Skeletal muscle tissue (tissue), 4 donors: ENCODE results near the gene TIMMDC1. TPM values are rescaled to one million over a fixed set of nuclear protein-coding genes. Genes with fewer than 3 reads are reported as not detected.

Source experiments
- H3K27ac ChIP-seq: one replicate; pipeline ENCODE4 v1.7.0; 2013; ENCODE audit warnings: mild to moderate bottlenecking, low read depth, low read length, inconsistent platforms
- H3K27me3 ChIP-seq, 3 donors: one replicate each; pipeline ENCODE4 v1.7.0; 2013; ENCODE audit warnings: low read length in 3 of 3; ENCODE audit not compliant: control insufficient read depth in 3 of 3, insufficient read depth in 3 of 3
- H3K36me3 ChIP-seq, 3 donors: one replicate each; pipeline ENCODE4 v1.7.0; 2013; ENCODE audit warnings: low read length in 3 of 3; ENCODE audit not compliant: control insufficient read depth in 3 of 3, insufficient read depth in 3 of 3
- H3K4me1 ChIP-seq, 3 donors: one replicate each; pipeline ENCODE4 v1.7.0; 2013; ENCODE audit warnings: low read length in 3 of 3, mild to moderate bottlenecking in 3 of 3; ENCODE audit not compliant: control insufficient read depth in 3 of 3, insufficient read depth in 3 of 3
- H3K4me3 ChIP-seq, 3 donors: one replicate each; pipeline ENCODE4 v1.7.0; 2013; ENCODE audit warnings: low read length in 3 of 3
- H3K9ac ChIP-seq, 3 donors: one replicate each; pipeline ENCODE4 v1.7.0; 2013; ENCODE audit warnings: low read length in 3 of 3, mild to moderate bottlenecking in 3 of 3, moderate library complexity in 2 of 3, low read depth in 1 of 3
- H3K9me3 ChIP-seq, 3 donors: one replicate each; pipeline ENCODE4 v1.7.0; 2013; ENCODE audit warnings: low read length in 3 of 3; ENCODE audit not compliant: control insufficient read depth in 3 of 3
- total RNA-seq: library from RNA; depleted of rRNA; stranded (reverse); fragments of >200 nt; gene quantifications from one replicate; pipeline ENCODE4 v1.2.3, GENCODE V29; 2014
- donor health status: Osteomylitis.

TIMMDC1 gene
- total RNA-seq, 1 donor from 2014 or later = 33.9 TPM

GRCh38 chr3:119481079-119481478 is 17.3 kb upstream of the TIMMDC1 start:
- Histone ChIP-seq H3K27ac (no peak overlapping the region), H3K9me3 (no peaks in the 10 kb centered on the region), H3K4me3 (no peak overlapping the region), H3K9ac (no peak overlapping the region), H3K4me1 (no peaks in the 10 kb centered on the region), H3K36me3 (peaks cover 15 to 30% (median 30%) of the 10 kb centered on the region in 3 donors), H3K27me3 (no peaks in the 10 kb centered on the region)

GRCh38 chr3:119483101-119483500 is 15.2 kb upstream of the TIMMDC1 start:
- Histone ChIP-seq H3K27ac (no peak overlapping the region), H3K4me1 (no peaks in the 10 kb centered on the region), H3K27me3 (no peaks in the 10 kb centered on the region), H3K36me3 (peaks cover 19 to 31% (median 28%) of the 10 kb centered on the region in 3 donors), H3K9ac (no peak overlapping the region), H3K9me3 (no peaks in the 10 kb centered on the region), H3K4me3 (no peak overlapping the region)

- Histone ChIP-seq H3K4me1 (no peaks in the 10 kb centered on the region), H3K27me3 (no peaks in the 10 kb centered on the region), H3K27ac (no peak overlapping the region), H3K9ac (no peak overlapping the region), H3K36me3 (peaks cover 18 to 30% (median 26%) of the 10 kb centered on the region in 3 donors), H3K4me3 (no peak overlapping the region), H3K9me3 (no peaks in the 10 kb centered on the region)
Observed at GRCh38 chr3:119485563-119485962, 12.8 kb upstream of the TIMMDC1 start.

- H3K27ac ChIP-seq = no peak overlapping the region
- no peak overlapping the region for H3K9ac ChIP-seq
- no peak overlapping the region for H3K4me3 ChIP-seq
- no peaks in the 10 kb centered on the region for H3K27me3 ChIP-seq
- H3K4me1 ChIP-seq = no peaks in the 10 kb centered on the region
- no peaks in the 10 kb centered on the region for H3K9me3 ChIP-seq
- H3K36me3 ChIP-seq = peaks cover 18 to 28% (median 20%) of the 10 kb centered on the region in 3 donors
Observed at GRCh38 chr3:119490153-119490552, 8.2 kb upstream of the TIMMDC1 start.

- Histone ChIP-seq H3K4me3 (no peak overlapping the region), H3K4me1 (no peaks in the 10 kb centered on the region), H3K36me3 (peaks cover 2 to 12% (median 5%) of the 10 kb centered on the region in 3 donors), H3K27ac (no peak overlapping the region), H3K9ac (no peak overlapping the region), H3K9me3 (no peaks in the 10 kb centered on the region), H3K27me3 (no peaks in the 10 kb centered on the region)
Observed at GRCh38 chr3:119492128-119492527, 6.2 kb upstream of the TIMMDC1 start.

GRCh38 chr3:119492810-119493209 is 5.5 kb upstream of the TIMMDC1 start:
- H3K36me3 ChIP-seq = peaks cover 2 to 10% (median 5%) of the 10 kb centered on the region in 3 donors
- no peaks in the 10 kb centered on the region for H3K27me3 ChIP-seq
- H3K4me3 ChIP-seq = no peak overlapping the region
- peaks cover 2 to 5% (median 3%) of the 10 kb centered on the region in 3 donors for H3K4me1 ChIP-seq
- no peak overlapping the region for H3K27ac ChIP-seq
- no peak overlapping the region for H3K9ac ChIP-seq
- H3K9me3 ChIP-seq = no peaks in the 10 kb centered on the region

GRCh38 chr3:119494597-119494996 is 3.8 kb upstream of the TIMMDC1 start:
- H3K4me1 ChIP-seq = peaks cover 5 to 15% (median 8%) of the 10 kb centered on the region in 3 donors
- H3K36me3 ChIP-seq = peaks cover 0 to 6% (median 5%) of the 10 kb centered on the region in 3 donors
- no peaks in the 10 kb centered on the region for H3K27me3 ChIP-seq
- H3K27ac ChIP-seq = no peak overlapping the region
- no peak overlapping the region for H3K4me3 ChIP-seq
- H3K9ac ChIP-seq = no peak overlapping the region
- H3K9me3 ChIP-seq = no peaks in the 10 kb centered on the region

- no peaks in the 10 kb centered on the region for H3K9me3 ChIP-seq
- peak overlapping the region; percentile 94 for H3K27ac ChIP-seq
- no peaks in the 10 kb centered on the region for H3K27me3 ChIP-seq
- peaks cover 12 to 19% (median 18%) of the 10 kb centered on the region in 3 donors for H3K4me1 ChIP-seq
- peak overlapping the region; percentile 52 to 100 (median 97) for H3K9ac ChIP-seq
- peaks cover 0 to 3% (median 3%) of the 10 kb centered on the region in 3 donors for H3K36me3 ChIP-seq
- H3K4me3 ChIP-seq = peak overlapping the region; percentile 78 to 98 (median 98)
Observed at GRCh38 chr3:119497820-119498185, 544 bp upstream of the TIMMDC1 start.

GRCh38 chr3:119500265-119500664 is 1.9 kb downstream of the TIMMDC1 start:
- H3K36me3 ChIP-seq = peaks cover 11 to 16% (median 14%) of the 10 kb centered on the region in 3 donors
- peak overlapping the region in 2 of 3 donors; percentile 97 to 100 for H3K9ac ChIP-seq
- no peak overlapping the region for H3K27ac ChIP-seq
- no peaks in the 10 kb centered on the region for H3K27me3 ChIP-seq
- no peaks in the 10 kb centered on the region for H3K9me3 ChIP-seq
- H3K4me3 ChIP-seq = peak overlapping the region in 1 of 3 donors; percentile 8
- peaks cover 12 to 19% (median 18%) of the 10 kb centered on the region in 3 donors for H3K4me1 ChIP-seq

GRCh38 chr3:119500901-119501300 is 2.6 kb downstream of the TIMMDC1 start:
- peak overlapping the region in 1 of 3 donors; percentile 11 for H3K9ac ChIP-seq
- no peak overlapping the region for H3K4me3 ChIP-seq
- no peaks in the 10 kb centered on the region for H3K9me3 ChIP-seq
- H3K4me1 ChIP-seq = peaks cover 12 to 19% (median 18%) of the 10 kb centered on the region in 3 donors
- H3K27ac ChIP-seq = no peak overlapping the region
- no peaks in the 10 kb centered on the region for H3K27me3 ChIP-seq
- H3K36me3 ChIP-seq = peaks cover 12 to 18% (median 15%) of the 10 kb centered on the region in 3 donors
